EH (cell line): ENCODE data around the gene MTX2.

Experiments
- DNase-seq: peaks from one replicate; pipeline ENCODE4 v3.0.0-alpha.2; 2015; ENCODE audit warnings: low read depth

The MTX2 gene

GRCh38 chr2:176269319-176270099, at the start of gene MTX2:
MTX2 (plus strand) TSS chr2:176269442; CDS start chr2:176269630, 188 bp downstream.
- peak; percentile 66 for DNase-seq

- DNase-seq: no peak
These were observed 41.4 kb upstream of the MTX2 start for GRCh38 chr2:176227874-176228273.

- DNase-seq: no peak
These were observed 35.1 kb upstream of the MTX2 start for GRCh38 chr2:176234156-176234555.

- no peak for DNase-seq
These were observed 34.3 kb upstream of the MTX2 start for GRCh38 chr2:176234940-176235339.

GRCh38 chr2:176237456-176237855, 31.8 kb upstream of the MTX2 start:
- no peak for DNase-seq

DNA sequence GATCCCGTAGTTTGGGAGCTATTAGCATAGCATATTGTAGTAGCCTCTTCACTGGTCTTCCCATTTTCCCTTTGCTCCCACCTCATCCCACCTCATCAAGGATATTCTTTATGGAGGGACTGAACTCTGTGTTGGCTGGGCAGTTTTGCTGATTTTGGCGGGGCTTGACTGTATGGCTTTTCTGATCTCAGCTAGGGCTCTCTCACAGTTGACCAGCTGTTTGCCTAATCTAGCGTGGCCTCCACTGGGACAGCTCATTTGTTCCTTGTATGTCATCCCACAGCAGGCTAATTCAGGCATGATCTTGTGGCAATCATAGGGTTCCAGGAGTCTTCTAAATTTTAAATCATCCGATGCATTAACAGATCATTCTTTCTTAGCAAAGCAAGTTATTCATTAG, 30.2 kb upstream of the MTX2 start:
- DNase-seq: no peak

GRCh38 chr2:176240301-176240700, 28.9 kb upstream of the MTX2 start:
- no peak for DNase-seq

- DNase-seq: no peak
These were observed 27.0 kb upstream of the MTX2 start for GRCh38 chr2:176242276-176242675.

GRCh38 chr2:176246331-176246730, 22.9 kb upstream of the MTX2 start:
- DNase-seq: no peak

DNA sequence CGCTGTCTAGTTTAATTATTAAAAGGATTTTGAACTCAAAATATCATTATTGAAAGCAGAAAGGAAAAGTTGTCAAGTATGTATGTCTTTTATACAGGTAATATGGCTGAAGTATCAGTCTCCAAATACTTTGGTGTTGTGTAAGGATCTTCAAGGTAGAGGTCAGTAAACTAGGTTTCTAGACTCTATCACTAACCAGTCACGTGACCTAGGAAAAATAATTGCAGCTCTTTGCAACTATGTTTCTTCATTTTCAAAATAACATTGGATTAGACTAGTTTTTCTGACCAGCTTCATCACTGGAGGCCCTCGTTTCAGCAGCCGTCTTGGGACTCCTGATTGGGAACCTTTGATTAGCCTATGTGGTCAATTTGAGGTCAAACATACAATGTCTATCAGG, 21.4 kb upstream of the MTX2 start:
- DNase-seq: no peak

DNA sequence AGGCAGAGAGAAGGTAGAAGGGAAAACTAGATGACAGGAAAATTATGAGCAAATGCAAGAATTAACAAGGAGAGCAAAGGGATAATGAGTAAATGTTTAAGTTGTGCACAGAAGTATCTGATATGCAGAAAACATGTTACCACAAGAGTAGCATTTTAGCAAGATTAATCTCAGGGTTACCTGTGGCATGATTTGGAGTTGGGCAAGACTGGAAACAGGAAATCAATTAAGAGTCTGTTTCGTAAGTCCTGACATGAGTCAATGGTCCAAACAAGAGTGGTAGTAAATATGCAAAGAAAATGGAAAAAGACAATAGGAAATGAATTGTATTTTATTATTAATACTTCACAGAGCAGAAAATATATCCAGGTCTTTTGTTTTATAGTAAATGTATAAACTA, 17.3 kb upstream of the MTX2 start:
- no peak for DNase-seq

- no peak for DNase-seq
These were observed 8.6 kb upstream of the MTX2 start for GRCh38 chr2:176260689-176261088.

GRCh38 chr2:176261136-176261535, 8.1 kb upstream of the MTX2 start:
- no peak for DNase-seq

GRCh38 chr2:176268976-176269318, 295 bp upstream of the MTX2 start:
- no peak for DNase-seq

DNA sequence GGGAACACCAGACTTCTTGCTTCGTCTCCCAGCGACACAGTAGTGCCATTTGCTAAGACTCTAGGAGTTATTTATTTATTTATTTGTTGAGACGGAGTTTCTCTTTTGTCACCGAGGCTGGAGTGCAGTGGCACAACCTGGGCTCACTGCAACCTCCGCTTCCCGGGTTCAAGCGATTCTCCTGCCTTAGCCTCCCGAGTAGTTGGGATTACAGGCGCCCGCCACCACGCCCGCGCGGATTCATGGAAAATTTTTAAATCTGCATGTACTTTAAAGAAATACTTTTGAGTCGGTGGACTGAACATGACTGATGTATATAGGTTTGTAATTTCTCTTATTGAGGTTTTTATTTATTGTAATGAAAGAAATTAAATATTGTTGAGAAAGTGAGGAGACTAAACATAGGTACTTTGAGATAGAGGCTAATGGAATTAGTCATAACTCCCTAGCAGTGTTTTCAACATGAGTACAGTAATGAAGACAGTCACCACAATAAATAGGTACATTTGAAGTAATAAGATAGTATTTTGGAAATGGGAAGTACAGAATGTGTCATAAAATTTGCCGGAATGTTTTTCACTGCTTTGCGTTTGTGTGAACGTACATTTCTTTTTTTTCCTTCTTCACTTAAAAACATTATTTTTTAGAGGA, 983 bp downstream of the MTX2 start:
- no peak for DNase-seq

GRCh38 chr2:176272870-176273459, 3.7 kb downstream of the MTX2 start:
- DNase-seq: no peak

DNA sequence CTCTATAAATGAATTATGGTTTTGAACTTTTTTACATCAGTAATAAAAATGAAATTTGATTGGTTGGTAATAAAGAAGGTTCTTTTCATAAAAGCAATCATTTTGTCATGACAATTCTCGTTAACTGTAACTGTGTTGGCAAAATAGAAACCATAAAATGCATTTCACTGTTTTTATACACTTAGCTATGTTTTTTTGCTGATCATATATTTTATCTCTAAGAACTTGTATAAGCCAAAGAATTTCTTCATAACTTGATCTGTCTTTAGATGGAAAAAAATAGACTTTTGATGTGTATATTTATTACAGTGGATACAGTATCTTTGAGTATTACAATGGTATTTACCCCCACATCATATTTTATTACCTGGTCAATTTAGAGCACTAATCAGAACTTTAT, 9.7 kb downstream of the MTX2 start:
- DNase-seq: no peak

DNA sequence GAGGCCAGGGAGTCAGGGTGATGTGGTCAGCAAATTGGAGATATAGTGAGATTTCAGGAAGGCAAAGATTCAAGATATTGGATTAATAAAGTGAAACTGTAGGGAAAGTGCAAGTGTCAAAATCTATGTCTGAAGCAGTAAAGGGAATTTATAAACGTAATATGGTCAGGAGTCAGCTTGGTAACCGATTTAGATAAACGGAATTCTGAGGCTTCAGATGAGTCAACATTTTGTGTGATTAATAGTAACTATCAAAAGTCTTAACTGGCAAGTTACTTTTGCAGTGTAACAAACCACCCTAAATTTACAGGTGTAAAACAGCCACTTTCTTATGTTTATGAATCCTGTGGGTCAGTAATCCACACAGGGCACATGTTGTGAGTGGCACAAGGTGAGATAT, 10.9 kb downstream of the MTX2 start:
- DNase-seq: no peak

DNA sequence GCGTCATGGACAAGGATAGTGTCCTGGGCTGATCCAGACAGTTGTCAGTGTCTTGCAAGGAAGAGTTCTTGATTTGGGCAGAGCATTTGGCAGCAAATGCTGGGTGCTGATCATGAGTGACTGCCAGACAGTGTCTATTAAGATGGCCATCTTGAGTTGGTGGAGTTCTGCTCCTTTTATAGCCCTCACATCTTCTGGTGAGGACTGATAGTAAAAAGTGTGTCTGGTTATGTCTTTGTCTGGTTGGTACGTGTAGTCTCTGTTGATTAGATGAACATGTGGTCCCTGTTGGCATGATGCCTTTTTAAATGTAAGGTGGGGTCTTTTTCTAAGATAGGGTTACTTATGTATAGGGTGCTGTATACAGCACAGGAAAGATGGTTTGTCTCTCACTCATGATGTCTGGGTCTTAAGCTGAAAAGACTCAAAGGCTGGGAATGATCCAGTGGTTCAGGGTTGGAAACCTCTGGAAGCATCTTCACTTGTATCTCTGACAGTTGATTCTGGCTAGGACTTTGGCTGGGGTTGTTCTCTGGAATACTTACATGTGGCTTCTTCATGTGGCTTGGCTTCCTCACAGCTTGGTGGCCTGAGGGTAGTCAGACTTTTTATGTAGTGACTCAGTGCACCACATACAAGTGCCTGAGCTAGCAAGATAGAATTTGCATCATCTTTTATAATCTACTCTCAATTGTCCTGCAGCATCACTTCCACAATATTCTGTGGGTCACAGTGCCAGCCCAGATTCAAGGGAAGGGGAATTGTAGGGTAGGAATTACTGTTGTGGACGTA, 11.8 kb downstream of the MTX2 start:
- DNase-seq: peak; percentile 90

- DNase-seq: peak; percentile 36
These were observed 14.2 kb downstream of the MTX2 start for GRCh38 chr2:176283291-176284068.

- no peak for DNase-seq
These were observed 15.3 kb downstream of the MTX2 start for GRCh38 chr2:176284461-176285049.
